Pancreas (tissue), 10 donors: Measurements from ENCODE around the gene MYH9. TPM values are rescaled to one million over a fixed set of nuclear protein-coding genes. Genes with fewer than 3 reads are reported as not detected.

Source experiments
- ATAC-seq, 4 donors: fragments of 200-7000 bp; cut with Tn5 transposase; one replicate each; pipeline versions ENCODE4 v1.8.0 to v1.9.1; 2020; ENCODE audit warnings: mild to moderate bottlenecking in 4 of 4, moderate library complexity in 4 of 4
- DNase-seq, 6 donors: peaks; one replicate each; pipeline ENCODE4 v3.0.0-alpha.2; 2020
- FAIRE-seq: peaks from 2 replicates; lab custom pipeline; 2012; peaks lifted over from hg19 to GRCh38; lab: Jason Lieb, UNC
- H3K27ac ChIP-seq, 4 donors: fragments of 200-600 bp; sonication (generic); 1 replicate in 3 of 4; 2 replicates in 1 of 4; pipeline versions ENCODE4 v1.5.0 to v1.8.0; 2020
- H3K27me3 ChIP-seq, 4 donors: fragments of 200-600 bp; one replicate each; pipeline ENCODE4 v1.8.0; 2021
- H3K36me3 ChIP-seq, 3 donors: fragments of 200-600 bp; sonication (generic) in 1 of 3; one replicate each; pipeline versions ENCODE4 v1.5.0 to v1.8.0; 2020 to 2021
- H3K4me1 ChIP-seq, 3 donors: fragments of 200-600 bp; one replicate each; pipeline ENCODE4 v1.8.0; 2021
- H3K4me3 ChIP-seq, 4 donors: fragments of 200-600 bp; sonication (generic) in 2 of 4; one replicate each; pipeline versions ENCODE4 v1.5.0 to v1.8.0; 2020 to 2021
- H3K9me3 ChIP-seq, 4 donors: fragments of 200-600 bp; one replicate each; pipeline ENCODE4 v1.8.0; 2021
- CTCF ChIP-seq, 4 donors: fragments of 200-600 bp; sonication (generic) in 3 of 4; IDR thresholded peaks; one replicate each; pipeline versions ENCODE4 v1.5.0 to v1.8.0; 2021; ENCODE audit warnings: antibody characterized with exemption in 4 of 4
- WGBS, 2 donors: extraction: QIAGEN DNeasy Blood & Tissue Kit; methylation state at CpG; one replicate each; pipeline ENCODE4 v1.1.7; 2013; 5-methylcytosine and 5-hydroxymethylcytosine counted together
- intact Hi-C, 3 donors: fragments of 100-400 bp; cut with DNase I; formaldehyde crosslinking; loops; one replicate each; pipeline versions ENCODE4 v1.11.1 to v1.14.2; 2022
- polyA plus RNA-seq, 2 donors: library from polyadenylated mRNA; stranded (reverse); fragments of 200-250 nt; gene quantifications; one replicate each; pipeline ENCODE4 v1.2.3, GENCODE V29; 2013
- total RNA-seq, 6 donors: library from RNA; stranded (reverse); fragmentation: NEBNext Ultra II Directional in 4 of 6; extraction: Animal tissue kit (Norgen Biotek cat#: 25700) in 4 of 6; gene quantifications; one replicate each; pipeline versions ENCODE4 v1.2.1 to v1.2.4, GENCODE V29; 2021 to 2023
- donor health status: healthy with polysubstance abuse.
- donor health status: DM: no; HTN: no; CAD: no; lungs with moderate emphysema.
- donor health status: DM: no; HTN: no; CAD: no.
- donor health status: control.
- donor health status: control.
- donor health status: Bipolar disorder and iron deficiency.
- donor health status: DM: yes; HTN: yes; CAD: no.
- donor health status: DM: no; HTN: no; CAD: no.
- donor health status: DM: no; HTN: no; CAD: no.
- donor health status: DM: yes; HTN: yes; CAD: no.

Gene MYH9
- total and polyA plus RNA-seq, 8 donors, result 80.9 to 554 (median 376) TPM

- DNase-seq (no peak), ATAC-seq (no peak), FAIRE-seq (no peak)
- intact Hi-C loops, result no loop called here
- Histone ChIP-seq H3K27ac (peak overlapping the region in 2 of 4 donors; percentile 50 to 60), H3K27me3 (no peaks in the 10 kb centered on the region), H3K4me1 (peaks cover 45 to 88% (median 55%) of the 10 kb centered on the region in 3 donors), H3K4me3 (no peak overlapping the region), H3K9me3 (no peaks in the 10 kb centered on the region), H3K36me3 (no peaks in the 10 kb centered on the region)
- no peak for TF ChIP-seq CTCF (IDR thresholded peaks at IDR 0.05)
- WGBS, 2 donors, result 39 to 47% methylated on average over 5 of the region's 5 CpGs
Measured at GRCh38 chr22:36378869-36379217, 8.9 kb downstream of the MYH9 start.

GRCh38 chr22:36378080-36378868, 9.5 kb downstream of the MYH9 start:
- peaks cover 46 to 88% (median 58%) of the 10 kb centered on the region in 3 donors for H3K4me1 ChIP-seq
- no peak for FAIRE-seq
- 49 to 52% methylated on average over 14 of the region's 14 CpGs for WGBS, 2 donors
- no peaks in the 10 kb centered on the region for H3K9me3 ChIP-seq
- H3K4me3 ChIP-seq, result no peak overlapping the region
- no peaks in the 10 kb centered on the region for H3K36me3 ChIP-seq
- intact Hi-C loops, result no loop called here
- no peak for ATAC-seq
- DNase-seq, result no peak
- H3K27ac ChIP-seq, result peak overlapping the region in 2 of 4 donors; percentile 50 to 60
- TF ChIP-seq CTCF (IDR thresholded peaks at IDR 0.05), result no peak
- H3K27me3 ChIP-seq, result no peaks in the 10 kb centered on the region

- intact Hi-C loops, result no loop called here
- FAIRE-seq, result no peak
- no peak overlapping the region for H3K4me3 ChIP-seq
- no peaks in the 10 kb centered on the region for H3K9me3 ChIP-seq
- H3K4me1 ChIP-seq, result peaks cover 45 to 88% (median 60%) of the 10 kb centered on the region in 3 donors
- no peak for TF ChIP-seq CTCF (IDR thresholded peaks at IDR 0.05)
- DNase-seq, result no peak
- WGBS, 2 donors, result 79 to 80% methylated on average over 14 of the region's 14 CpGs
- no peaks in the 10 kb centered on the region for H3K36me3 ChIP-seq
- H3K27ac ChIP-seq, result peak overlapping the region in 2 of 4 donors; percentile 22 to 41
- no peaks in the 10 kb centered on the region for H3K27me3 ChIP-seq
- no peak for ATAC-seq
Measured at GRCh38 chr22:36377022-36377631, 10.6 kb downstream of the MYH9 start.

- WGBS, 2 donors, result 89 to 97% methylated on average over 3 of the region's 3 CpGs
- H3K9me3 ChIP-seq, result no peaks in the 10 kb centered on the region
- no peaks in the 10 kb centered on the region for H3K36me3 ChIP-seq
- H3K27me3 ChIP-seq, result no peaks in the 10 kb centered on the region
- H3K4me3 ChIP-seq, result no peak overlapping the region
- ATAC-seq, result no peak
- FAIRE-seq, result no peak
- no peak for TF ChIP-seq CTCF (IDR thresholded peaks at IDR 0.05)
- peak overlapping the region in 1 of 4 donors; percentile 41 for H3K27ac ChIP-seq
- intact Hi-C loops, result no loop called here
- H3K4me1 ChIP-seq, result peaks cover 51 to 91% (median 62%) of the 10 kb centered on the region in 3 donors
- DNase-seq, result no peak
Measured at GRCh38 chr22:36376265-36376664, 11.5 kb downstream of the MYH9 start.
